Lower leg skin (tissue), 3 donors: ENCODE data around the gene SCP2.

Experiments used
- CTCF ChIP-seq, 3 donors: fragments of 450-650 bp; IDR thresholded peaks; one replicate each; pipeline ENCODE4 v1.5.1; 2016; ENCODE audit warnings: antibody characterized with exemption in 3 of 3, mild to moderate bottlenecking in 3 of 3, moderate library complexity in 2 of 3
- POLR2A ChIP-seq, 2 donors: fragments of 450-650 bp; IDR thresholded peaks; one replicate each; pipeline ENCODE4 v1.6.1; 2016 to 2017; ENCODE audit warnings: antibody characterized with exemption in 2 of 2, mild to moderate bottlenecking in 1 of 2, moderate library complexity in 1 of 2

GRCh38 chr1:52877554-52877953, 49.5 kb upstream of the SCP2 start:
- TF ChIP-seq POLR2A (IDR thresholded peaks at IDR 0.05) (no peak), CTCF (IDR thresholded peaks at IDR 0.05) (no peak)
